Activated B cell treated with CpG ODN at 0.5 μM for 24 hours (primary cell): ENCODE results near the gene CASQ1. TPM values are rescaled to one million over a fixed set of nuclear protein-coding genes. Genes with fewer than 3 reads are reported as not detected.

Experiments
- ATAC-seq: fragments of 200-7000 bp; cut with Tn5 transposase; one replicate; pipeline ENCODE4 v1.10.0; 2021; ENCODE audit warnings: low read depth, mild to moderate bottlenecking, moderate library complexity
- CTCF ChIA-PET: fragments of 350-600 bp; sonication (Branson Sonifier 250); formaldehyde crosslinking; loops from one replicate; lab custom pipeline; 2021; ENCODE audit warnings: antibody characterized with exemption; lab: Charles Lee
- POLR2A ChIA-PET: fragments of 350-600 bp; sonication (Branson Sonifier 250); formaldehyde crosslinking; loops from one replicate; lab custom pipeline; 2021; ENCODE audit warnings: antibody characterized with exemption; lab: Charles Lee
- DNase-seq: peaks from one replicate; pipeline ENCODE4 v3.0.0; 2022
- H3K27ac Mint-ChIP-seq: one replicate; pipeline ENCODE4 v1.8.0; 2020; ENCODE audit warnings: mixed read lengths
- H3K27me3 Mint-ChIP-seq: one replicate; pipeline ENCODE4 v1.8.0; 2021; ENCODE audit warnings: mixed read lengths
- H3K36me3 Mint-ChIP-seq: one replicate; pipeline ENCODE4 v1.8.0; 2021; ENCODE audit warnings: low read depth, mixed read lengths
- H3K4me1 Mint-ChIP-seq: one replicate; pipeline ENCODE4 v1.8.0; 2021; ENCODE audit warnings: mixed read lengths
- H3K4me3 Mint-ChIP-seq: one replicate; pipeline ENCODE4 v1.8.0; 2020; ENCODE audit warnings: mild to moderate bottlenecking, mixed read lengths
- H3K9me3 Mint-ChIP-seq: one replicate; pipeline ENCODE4 v1.8.0; 2020; ENCODE audit warnings: mixed read lengths
- intact Hi-C: fragments of 100-400 bp; cut with micrococcal nuclease; formaldehyde crosslinking; loops from one replicate; pipeline ENCODE4 v1.15.1; 2024
- total RNA-seq: library from RNA; stranded (reverse); gene quantifications from 2 replicates; pipeline ENCODE4 v1.2.3, GENCODE V29; 2022
- TF ChIP-seq, protein P1 (sequence below): fragments of 200-600 bp; IDR thresholded peaks from one replicate; pipeline ENCODE4 v1.8.0; 2022; ENCODE audit warnings: antibody characterized with exemption, mild to moderate bottlenecking

The CASQ1 gene
- total RNA-seq, 1 donor from 2014 or later: not detected

DNA sequence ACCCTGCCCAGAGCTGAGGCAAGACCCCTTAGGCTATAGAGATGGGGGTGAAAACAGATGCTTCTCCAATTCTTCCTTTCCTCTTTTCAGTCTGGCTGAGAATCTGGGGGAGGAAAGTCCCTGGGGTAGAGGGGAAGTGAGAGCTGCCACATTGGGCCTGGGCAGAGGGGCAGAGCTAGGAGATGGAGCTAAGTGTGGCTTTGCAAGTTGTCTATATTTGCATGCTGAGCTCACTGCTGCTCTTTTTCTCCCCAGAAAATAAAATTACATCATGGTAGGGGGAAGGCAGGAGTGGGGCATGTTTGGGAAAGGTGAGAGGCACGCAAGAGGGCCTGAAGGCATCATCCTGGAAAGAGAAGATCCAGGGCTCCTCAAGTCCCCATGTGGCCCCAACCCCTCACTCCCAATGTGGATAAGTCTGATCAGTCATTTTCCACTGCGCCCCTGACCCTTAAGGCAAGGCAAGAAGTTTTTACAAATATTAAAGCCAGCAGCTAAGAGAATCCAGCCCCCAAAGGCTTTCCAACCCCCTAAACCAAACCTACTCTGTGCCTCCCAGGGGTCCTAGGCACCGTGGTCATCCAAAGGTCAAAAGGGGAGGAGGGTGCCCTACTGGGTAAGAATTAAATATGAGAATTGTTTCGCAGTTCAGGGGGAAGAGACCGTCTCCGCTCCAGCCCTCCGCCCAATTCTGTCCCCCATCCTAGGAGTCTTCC, 14.3 kb downstream of the CASQ1 start:
- Mint-ChIP-seq H3K9me3 (no peaks in the 10 kb centered on the region), H3K27ac (peak overlapping the region; percentile 95), H3K27me3 (no peaks in the 10 kb centered on the region), H3K36me3 (peaks cover 32% of the 10 kb centered on the region), H3K4me1 (peaks cover 64% of the 10 kb centered on the region), H3K4me3 (peak overlapping the region; percentile 85)
- ChIA-PET POLR2A (interaction anchor here (0.7 to 3.9 kb wide), 15 partner anchors 8 to 591 kb away, joined by 3 to 34 read pairs (median 5); partner anchors contain the start of genes DCAF8, IGSF8, LY9 and PEX19), CTCF (interaction anchor here (1.6 to 2.8 kb wide), 5 partner anchors 12 to 172 kb away, joined by 3 to 15 read pairs (median 13); no protein-coding TSS in a partner anchor)
- TF ChIP-seq, protein P1, sequence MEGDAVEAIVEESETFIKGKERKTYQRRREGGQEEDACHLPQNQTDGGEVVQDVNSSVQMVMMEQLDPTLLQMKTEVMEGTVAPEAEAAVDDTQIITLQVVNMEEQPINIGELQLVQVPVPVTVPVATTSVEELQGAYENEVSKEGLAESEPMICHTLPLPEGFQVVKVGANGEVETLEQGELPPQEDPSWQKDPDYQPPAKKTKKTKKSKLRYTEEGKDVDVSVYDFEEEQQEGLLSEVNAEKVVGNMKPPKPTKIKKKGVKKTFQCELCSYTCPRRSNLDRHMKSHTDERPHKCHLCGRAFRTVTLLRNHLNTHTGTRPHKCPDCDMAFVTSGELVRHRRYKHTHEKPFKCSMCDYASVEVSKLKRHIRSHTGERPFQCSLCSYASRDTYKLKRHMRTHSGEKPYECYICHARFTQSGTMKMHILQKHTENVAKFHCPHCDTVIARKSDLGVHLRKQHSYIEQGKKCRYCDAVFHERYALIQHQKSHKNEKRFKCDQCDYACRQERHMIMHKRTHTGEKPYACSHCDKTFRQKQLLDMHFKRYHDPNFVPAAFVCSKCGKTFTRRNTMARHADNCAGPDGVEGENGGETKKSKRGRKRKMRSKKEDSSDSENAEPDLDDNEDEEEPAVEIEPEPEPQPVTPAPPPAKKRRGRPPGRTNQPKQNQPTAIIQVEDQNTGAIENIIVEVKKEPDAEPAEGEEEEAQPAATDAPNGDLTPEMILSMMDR: no peak
- intact Hi-C loops: loop anchor here (1.0 to 10.0 kb wide), 4 partner anchors 57 to 1500 kb away; partner anchors contain the start of gene FCRLA
- peak; percentile 81 for ATAC-seq
- peak; percentile 48 for DNase-seq

DNA sequence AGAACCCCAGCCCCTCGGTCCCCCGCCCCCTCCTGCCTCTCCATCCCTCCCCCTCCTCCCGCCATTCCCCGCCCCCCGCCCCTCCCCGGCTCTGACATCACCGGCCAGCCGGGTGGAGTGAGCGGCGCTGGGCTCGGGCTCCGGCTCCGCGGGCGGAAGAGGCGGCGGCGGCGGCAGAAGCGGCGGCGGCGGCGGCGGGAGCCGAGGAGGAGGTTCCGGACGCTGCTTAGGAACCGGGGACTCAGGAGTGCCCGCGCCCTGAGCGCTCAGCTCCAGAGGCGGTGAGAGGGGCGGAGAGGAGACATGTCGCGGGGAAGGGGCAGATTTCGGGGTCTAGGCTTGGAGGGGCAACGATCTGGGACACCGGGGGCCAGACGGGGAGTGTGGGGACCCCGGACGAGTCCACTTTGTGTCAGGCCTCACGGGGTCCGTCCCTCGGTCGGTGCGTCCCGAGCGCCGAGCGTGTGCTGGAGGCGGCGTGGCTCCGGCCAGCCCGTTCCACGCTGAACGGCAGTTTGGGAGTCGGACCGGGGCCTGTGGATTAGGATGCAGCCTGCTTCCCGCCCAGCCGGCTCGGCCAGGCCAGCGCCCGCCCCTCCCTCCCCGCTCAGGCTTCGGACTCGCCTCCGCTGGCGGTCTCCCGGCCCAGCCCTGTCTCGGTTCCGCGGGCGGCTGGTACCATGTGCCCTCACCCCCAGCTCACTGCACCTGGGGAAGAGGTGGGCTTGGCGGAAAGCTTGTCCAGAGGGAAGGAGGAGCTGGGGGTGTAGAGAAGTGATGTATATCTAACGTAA, 15.1 kb downstream of the CASQ1 start, which contains the start of gene PEA15:
Gene PEA15, plus strand, starts transcription at position 143 of the 794 bp plus-strand sequence. CDS start 6,161 bp downstream, outside the sequence.
- peak within 1 kb of the TSS; percentile 95 for H3K27ac Mint-ChIP-seq
- peak; percentile 51 for ATAC-seq
- DNase-seq: peak; percentile 69
- intact Hi-C loops: loop anchor here (10.0 kb wide), 1 partner anchor 1499 kb away; the partner anchor contains the start of gene FCRLA
- TF ChIP-seq, protein P1: no peak
- ChIA-PET CTCF (interaction anchor here (0.5 to 2.8 kb wide), 5 partner anchors 12 to 171 kb away, joined by 3 to 15 read pairs (median 7); no protein-coding TSS in a partner anchor), POLR2A (interaction anchor here (0.6 to 3.9 kb wide), 9 partner anchors 10 to 143 kb away, joined by 3 to 34 read pairs (median 5); partner anchors contain the start of genes DCAF8 and IGSF8)
- peak within 1 kb of the TSS; percentile 85 for H3K4me3 Mint-ChIP-seq
- no peaks in the 10 kb centered on the region for H3K27me3 Mint-ChIP-seq
- H3K4me1 Mint-ChIP-seq: peaks cover 67% of the 10 kb centered on the region
- peaks cover 40% of the 10 kb centered on the region for H3K36me3 Mint-ChIP-seq
- H3K9me3 Mint-ChIP-seq: no peaks in the 10 kb centered on the region

DNA sequence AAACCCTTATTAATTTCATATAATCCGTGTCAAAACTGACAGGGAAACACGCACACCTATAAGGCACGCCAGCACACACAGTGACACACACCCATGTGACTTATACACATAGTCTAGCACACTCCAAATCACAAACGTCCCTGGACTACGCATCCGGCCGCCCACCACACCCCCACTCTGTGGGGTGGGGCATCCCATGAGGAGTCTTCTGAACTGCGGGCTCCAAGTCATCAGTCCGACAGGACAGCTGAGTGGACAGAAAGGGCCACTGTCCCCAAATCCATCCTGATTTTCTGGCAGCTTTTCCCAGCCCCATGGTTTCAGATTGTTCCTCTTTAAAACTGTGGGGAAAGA, 15.6 kb downstream of the CASQ1 start:
- peaks cover 46% of the 10 kb centered on the region for H3K36me3 Mint-ChIP-seq
- CTCF ChIA-PET: interaction anchor here (0.5 to 1.3 kb wide), 4 partner anchors 13 to 86 kb away, joined by 3 to 7 read pairs (median 4); no protein-coding TSS in a partner anchor
- H3K27me3 Mint-ChIP-seq: no peaks in the 10 kb centered on the region
- POLR2A ChIA-PET: interaction anchor here (0.6 to 3.9 kb wide), 5 partner anchors 10 to 133 kb away, joined by 3 to 34 read pairs (median 5); partner anchors contain the start of gene DCAF8
- peaks cover 64% of the 10 kb centered on the region for H3K4me1 Mint-ChIP-seq
- ATAC-seq (peak; percentile 23), DNase-seq (no peak)
- intact Hi-C loops: loop anchor here (10.0 kb wide), 1 partner anchor 1499 kb away; the partner anchor contains the start of gene FCRLA
- H3K4me3 Mint-ChIP-seq: peak overlapping the region; percentile 85
- peak overlapping the region; percentile 89 for H3K27ac Mint-ChIP-seq
- H3K9me3 Mint-ChIP-seq: no peaks in the 10 kb centered on the region
- TF ChIP-seq, protein P1: no peak

DNA sequence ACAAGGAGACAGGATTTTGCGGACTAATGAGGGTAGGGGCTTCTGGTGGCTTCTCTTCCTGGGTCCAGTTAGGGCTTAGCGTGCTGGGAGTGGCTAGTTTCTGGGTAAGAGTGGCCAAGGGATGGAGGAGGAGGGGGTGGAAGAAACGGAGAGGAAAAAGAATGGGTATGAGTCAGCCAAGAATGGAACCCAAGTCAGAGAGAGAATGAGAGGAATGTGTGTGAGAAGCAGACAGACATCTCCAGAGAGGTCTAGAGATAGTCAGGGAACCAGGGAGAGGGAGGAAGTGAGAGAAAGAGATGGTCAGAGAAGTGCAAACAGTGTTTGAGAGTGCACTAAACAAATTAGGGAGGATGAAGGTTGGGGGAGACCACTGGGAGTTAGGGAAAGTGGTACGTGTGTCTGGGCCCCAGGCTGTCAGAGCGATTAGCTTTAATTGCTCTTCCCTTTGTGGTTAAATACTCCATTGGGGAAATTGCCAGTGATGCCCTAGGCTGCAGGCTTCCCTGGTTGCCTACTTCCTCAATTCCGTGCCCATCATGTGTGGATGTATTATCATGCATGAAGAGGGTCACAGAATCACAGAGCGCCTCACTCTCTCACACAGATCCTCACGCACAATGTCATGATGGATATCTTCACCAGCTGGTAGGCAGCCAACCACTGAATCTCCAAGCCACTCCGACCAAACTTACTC, 16.2 kb downstream of the CASQ1 start:
- no peak for ATAC-seq
- peaks cover 51% of the 10 kb centered on the region for H3K36me3 Mint-ChIP-seq
- H3K27ac Mint-ChIP-seq: peak overlapping the region; percentile 89
- H3K4me1 Mint-ChIP-seq: peaks cover 63% of the 10 kb centered on the region
- H3K4me3 Mint-ChIP-seq: peak overlapping the region; percentile 85
- H3K9me3 Mint-ChIP-seq: no peaks in the 10 kb centered on the region
- no peak for DNase-seq
- intact Hi-C loops: loop anchor here (10.0 kb wide), 1 partner anchor 1498 kb away; the partner anchor contains the start of gene FCRLA
- POLR2A ChIA-PET: interaction anchor here (0.6 to 3.9 kb wide), 5 partner anchors 9 to 134 kb away, joined by 3 to 34 read pairs (median 5); partner anchors contain the start of gene DCAF8
- TF ChIP-seq, protein P1: no peak
- CTCF ChIA-PET: interaction anchor here (0.5 to 1.4 kb wide), 5 partner anchors 13 to 85 kb away, joined by 3 to 7 read pairs (median 3); no protein-coding TSS in a partner anchor
- no peaks in the 10 kb centered on the region for H3K27me3 Mint-ChIP-seq
